Measurements from ENCODE around the gene AKAP13.

- TF ChIP-seq POLR2AphosphoS5 (IDR thresholded peaks at IDR 0.05; ENCODE audit: low read depth, low read length) (no peak), POLR2A (IDR thresholded peaks at IDR 0.05; ENCODE audit: low read depth, low read length) (no peak), TAF1 (IDR thresholded peaks at IDR 0.05; ENCODE audit: low read depth, low read length) (no peak)
Observed at GRCh38 chr15:85336880-85337279, 43.5 kb upstream of the AKAP13 start.

Measured in GM12891 (cell line).